Superior temporal gyrus (tissue), 1 donor: ENCODE measurements around the gene SAA1.
"Not testable (repeated sequence)": the region's sequence is repeated elsewhere in the genome, so short reads cannot be mapped to it uniquely, and the experiment has no call there.

ENCODE experiments used
- DNase-seq: peaks from one replicate; pipeline ENCODE4 v3.0.0-alpha.2; 2016; ENCODE audit errors: extremely low spot score

SAA1 gene

GRCh38 chr11:18265949-18266348, at the start of gene SAA1:
SAA1 (plus strand) TSS chr11:18266264; CDS start chr11:18266888, 624 bp downstream.
- DNase-seq: no peak

- no peak for DNase-seq
Measured at GRCh38 chr11:18221274-18221876, 44.7 kb upstream of the SAA1 start.

GRCh38 chr11:18222814-18223421, 43.1 kb upstream of the SAA1 start:
- DNase-seq: no peak

- DNase-seq: no peak
Measured at GRCh38 chr11:18223591-18224387, 42.3 kb upstream of the SAA1 start.

GRCh38 chr11:18225913-18226312, 40.2 kb upstream of the SAA1 start:
- DNase-seq: no peak

GRCh38 chr11:18229501-18229900, 36.6 kb upstream of the SAA1 start:
- no peak for DNase-seq

- DNase-seq: no peak
Measured at GRCh38 chr11:18230859-18231258, 35.2 kb upstream of the SAA1 start.

GRCh38 chr11:18233912-18234311, 32.2 kb upstream of the SAA1 start:
- DNase-seq: no peak

- DNase-seq: no peak
Measured at GRCh38 chr11:18235394-18236334, 30.4 kb upstream of the SAA1 start.

- no peak for DNase-seq
Measured at GRCh38 chr11:18236664-18237356, 29.3 kb upstream of the SAA1 start, which contains the start of gene SAA4. SAA4 (minus strand) TSS chr11:18236802; CDS start chr11:18235926, 876 bp downstream.

GRCh38 chr11:18239655-18240054, 26.4 kb upstream of the SAA1 start:
- DNase-seq: no peak

- peak; percentile 29 for DNase-seq
Measured at GRCh38 chr11:18243783-18244362, 22.2 kb upstream of the SAA1 start.

- DNase-seq: no peak
Measured at GRCh38 chr11:18245396-18245795, 20.7 kb upstream of the SAA1 start.

GRCh38 chr11:18246379-18247190, 19.5 kb upstream of the SAA1 start:
- DNase-seq: not testable (repeated sequence)

- DNase-seq: not testable (repeated sequence)
Measured at GRCh38 chr11:18247191-18247581, 18.9 kb upstream of the SAA1 start.

- no peak for DNase-seq
Measured at GRCh38 chr11:18248561-18248960, 17.5 kb upstream of the SAA1 start, which contains the start of gene SAA2. SAA2 (minus strand) TSS chr11:18248668; CDS start chr11:18248011, 657 bp downstream.

GRCh38 chr11:18253233-18253632, 12.8 kb upstream of the SAA1 start:
- DNase-seq: no peak

GRCh38 chr11:18253778-18254338, 12.2 kb upstream of the SAA1 start:
- DNase-seq: no peak

GRCh38 chr11:18254781-18255361, 11.2 kb upstream of the SAA1 start:
- DNase-seq: no peak
